Suprapubic skin (tissue), 4 donors: ENCODE data around the gene COPS4. TPM values are rescaled to one million over a fixed set of nuclear protein-coding genes. Genes with fewer than 3 reads are reported as not detected.
"Not testable (repeated sequence)": the region's sequence is repeated elsewhere in the genome, so short reads cannot be mapped to it uniquely, and the experiment has no call there.

Experiments
- DNase-seq, 2 donors: peaks; one replicate each; pipeline ENCODE4 v3.0.0-alpha.2; 2019; ENCODE audit warnings: low spot score in 2 of 2
- H3K27ac ChIP-seq: fragments of 200-600 bp; sonication (generic); one replicate; pipeline ENCODE4 v1.5.1; 2019
- H3K27me3 ChIP-seq: fragments of 200-600 bp; sonication (generic); one replicate; pipeline ENCODE4 v1.5.1; 2019
- H3K36me3 ChIP-seq: fragments of 200-600 bp; sonication (generic); one replicate; pipeline ENCODE4 v1.5.1; 2019
- H3K4me1 ChIP-seq: fragments of 200-600 bp; sonication (generic); one replicate; pipeline ENCODE4 v1.5.1; 2019
- H3K4me3 ChIP-seq: fragments of 200-600 bp; sonication (generic); one replicate; pipeline ENCODE4 v1.5.1; 2019; ENCODE audit warnings: mild to moderate bottlenecking
- H3K9me3 ChIP-seq: fragments of 200-600 bp; sonication (generic); one replicate; pipeline ENCODE4 v1.5.1; 2019
- CTCF ChIP-seq, 2 donors: fragments of 200-600 bp in 1 of 2; fragments of 450-650 bp in 1 of 2; sonication (generic) in 1 of 2; IDR thresholded peaks; one replicate each; pipeline ENCODE4 v1.5.1; 2016 to 2019; ENCODE audit warnings: antibody characterized with exemption in 2 of 2, mild to moderate bottlenecking in 1 of 2, moderate library complexity in 1 of 2
- EP300 ChIP-seq: sonication (generic); formaldehyde crosslinking; IDR thresholded peaks from one replicate; pipeline ENCODE4 v1.6.1; 2017; ENCODE audit warnings: antibody characterized with exemption
- POLR2A ChIP-seq, 2 donors: fragments of 450-650 bp; IDR thresholded peaks; one replicate each; pipeline ENCODE4 v1.6.1; 2017; ENCODE audit warnings: antibody characterized with exemption in 2 of 2, mild to moderate bottlenecking in 2 of 2, moderate library complexity in 2 of 2
- POLR2AphosphoS5 ChIP-seq, 3 donors: sonication (generic); formaldehyde crosslinking; IDR thresholded peaks; one replicate each; pipeline ENCODE4 v1.6.1; 2017; ENCODE audit warnings: antibody characterized with exemption in 3 of 3
- WGBS: methylation state at CpG from one replicate; pipeline ENCODE4 v1.1.5; 2018; 5-methylcytosine and 5-hydroxymethylcytosine counted together
- total RNA-seq, 4 donors: library from RNA; depleted of rRNA; stranded (reverse); fragments of >200 nt; gene quantifications; one replicate each; pipeline ENCODE4 v1.1.0, GENCODE V29; 2016

Gene COPS4
- total RNA-seq, 4 donors from 2014 or later = 36.3 to 59.5 (median 39.3) TPM

DNA sequence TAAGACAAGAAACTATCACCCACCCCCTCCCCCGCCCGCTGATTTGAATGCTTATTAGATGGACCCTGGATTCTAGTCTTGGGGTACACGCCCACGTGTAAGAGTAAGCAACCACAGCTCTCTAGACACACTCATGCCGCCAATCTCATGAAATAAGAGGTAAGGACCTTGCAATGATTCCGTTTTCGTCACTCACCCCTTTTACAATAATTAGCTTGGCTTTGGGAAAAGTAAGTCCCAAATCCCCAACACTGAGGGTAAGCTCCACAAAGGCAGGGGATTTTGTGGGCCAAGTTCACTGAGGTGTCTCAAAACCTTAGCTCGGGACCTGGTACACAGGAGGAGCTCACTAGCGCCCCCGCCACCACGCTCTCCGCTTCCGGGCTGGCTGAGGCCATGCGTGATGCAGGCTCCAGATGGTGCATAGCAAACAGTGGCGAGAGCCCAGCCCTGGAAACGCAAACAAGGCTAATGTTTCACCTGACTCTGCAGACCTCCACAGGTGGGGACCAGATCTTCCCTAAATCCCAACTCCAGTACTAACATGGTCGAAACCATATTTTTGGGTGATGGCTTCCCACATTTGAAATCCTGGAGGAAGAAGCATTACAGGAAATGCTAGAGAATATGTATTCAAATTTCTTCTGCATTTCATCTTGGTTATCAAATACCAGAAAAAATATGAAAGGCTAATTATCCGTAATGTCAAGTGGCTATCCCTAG, 75.4 kb downstream of the COPS4 start:
- no peaks in the 10 kb centered on the region for H3K27me3 ChIP-seq
- no peak overlapping the region for H3K27ac ChIP-seq
- TF ChIP-seq CTCF (IDR thresholded peaks at IDR 0.05) = peak in 1 of 2 donors; percentile 65
- TF ChIP-seq POLR2A (IDR thresholded peaks at IDR 0.05) = no peak
- H3K36me3 ChIP-seq = no peaks in the 10 kb centered on the region
- peaks cover 11% of the 10 kb centered on the region for H3K4me1 ChIP-seq
- H3K9me3 ChIP-seq = no peaks in the 10 kb centered on the region
- H3K4me3 ChIP-seq = peak overlapping the region; percentile 64
- peak; percentile 87 to 89 for DNase-seq
- WGBS = 5% methylated on average over 14 of the region's 18 CpGs

DNA sequence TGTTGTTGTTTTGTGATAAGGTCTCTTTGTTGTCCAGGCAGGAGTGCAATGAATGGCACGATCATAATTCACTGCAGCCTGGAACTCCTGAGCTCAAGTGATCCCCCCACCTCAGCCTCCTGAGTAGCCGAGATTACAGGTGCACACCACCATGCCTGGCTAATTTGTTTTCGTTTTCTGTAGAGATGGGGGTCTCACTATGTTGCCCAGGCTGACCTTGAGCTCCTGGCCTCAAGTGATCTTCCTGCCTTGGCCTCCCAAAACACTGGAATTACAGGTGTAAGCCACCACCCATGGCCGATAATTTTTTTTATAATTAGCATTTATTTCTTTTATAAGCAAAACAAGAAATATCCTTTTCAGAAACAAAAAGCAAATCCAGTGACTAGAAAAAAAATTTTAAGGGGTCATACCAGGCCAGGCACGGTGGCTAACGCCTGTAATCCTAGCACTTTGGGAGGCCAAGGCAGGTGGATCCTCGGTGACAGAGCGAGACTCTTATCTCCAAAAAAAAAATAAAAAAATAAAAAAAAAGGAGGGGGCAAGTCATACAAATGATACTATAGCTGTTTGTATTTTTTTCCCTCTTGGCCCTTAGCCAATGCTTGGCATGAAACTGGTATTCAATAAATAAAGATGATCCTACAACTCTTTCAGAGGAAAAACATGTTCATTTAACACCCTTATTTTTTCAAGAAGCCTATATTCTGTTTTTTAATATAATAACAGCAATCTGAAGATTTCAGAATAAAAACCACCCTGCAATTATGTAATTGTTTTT, 76.2 kb downstream of the COPS4 start:
- TF ChIP-seq POLR2AphosphoS5 (IDR thresholded peaks at IDR 0.05) (no peak), POLR2A (IDR thresholded peaks at IDR 0.05) (no peak), EP300 (no peak), CTCF (IDR thresholded peaks at IDR 0.05) (no peak)
- no peaks in the 10 kb centered on the region for H3K36me3 ChIP-seq
- no peak overlapping the region for H3K4me3 ChIP-seq
- H3K27ac ChIP-seq = no peak overlapping the region
- peaks cover 11% of the 10 kb centered on the region for H3K4me1 ChIP-seq
- WGBS = 77% methylated on average over 8 of the region's 8 CpGs
- H3K9me3 ChIP-seq = no peaks in the 10 kb centered on the region
- no peak for DNase-seq
- H3K27me3 ChIP-seq = no peaks in the 10 kb centered on the region

- H3K4me1 ChIP-seq = peaks cover 11% of the 10 kb centered on the region
- H3K27ac ChIP-seq, H3K4me3 ChIP-seq: not testable (repeated sequence)
These were observed 76.8 kb downstream of the COPS4 start for GRCh38 chr4:83111751-83112141.

DNA sequence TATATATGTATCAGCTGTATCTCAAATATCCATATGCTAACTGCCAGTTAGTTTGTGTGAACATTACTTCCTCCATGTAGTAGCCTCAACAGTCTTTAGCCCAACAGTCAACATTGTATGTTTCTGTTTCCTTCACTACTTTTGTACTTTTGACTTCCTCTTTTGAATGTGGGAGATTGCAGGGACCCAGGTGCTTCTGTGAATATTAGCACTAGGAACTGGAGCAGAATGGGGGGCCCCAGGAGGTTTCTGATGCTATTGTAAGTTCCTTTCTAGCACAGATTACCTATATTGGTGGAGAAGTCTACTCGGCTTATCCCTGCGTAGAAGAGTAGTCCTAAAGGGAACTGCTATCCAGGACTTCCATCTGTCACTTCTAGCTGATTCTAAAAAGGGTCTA, 77.2 kb downstream of the COPS4 start:
- no peak overlapping the region for H3K4me3 ChIP-seq
- no peak for DNase-seq

More at GRCh38 chr4:83111751-83112141, 76.8 kb downstream of the COPS4 start:
- H3K27me3 ChIP-seq, DNase-seq, H3K36me3 ChIP-seq, H3K9me3 ChIP-seq: not testable (repeated sequence)
- WGBS = 96% methylated on average over 7 of the region's 7 CpGs

GRCh38 chr4:83112678-83113428, 77.9 kb downstream of the COPS4 start:
- no peaks in the 10 kb centered on the region for H3K36me3 ChIP-seq
- TF ChIP-seq POLR2AphosphoS5 (IDR thresholded peaks at IDR 0.05) (no peak), EP300 (no peak), CTCF (IDR thresholded peaks at IDR 0.05) (no peak), POLR2A (IDR thresholded peaks at IDR 0.05) (no peak)
- peaks cover 11% of the 10 kb centered on the region for H3K4me1 ChIP-seq
- H3K27me3 ChIP-seq = no peaks in the 10 kb centered on the region
- no peak overlapping the region for H3K4me3 ChIP-seq
- H3K9me3 ChIP-seq = no peaks in the 10 kb centered on the region
- H3K27ac ChIP-seq = no peak overlapping the region
- 89% methylated on average over 16 of the region's 16 CpGs for WGBS
- DNase-seq = no peak

More for the DNA sequence above, 77.2 kb downstream of the COPS4 start:
- Histone ChIP-seq H3K27ac (no peak overlapping the region), H3K9me3 (no peaks in the 10 kb centered on the region), H3K27me3 (no peaks in the 10 kb centered on the region), H3K4me1 (peaks cover 11% of the 10 kb centered on the region), H3K36me3 (no peaks in the 10 kb centered on the region)
- no peak for TF ChIP-seq POLR2AphosphoS5 (IDR thresholded peaks at IDR 0.05)
- TF ChIP-seq EP300 = no peak
- TF ChIP-seq POLR2A (IDR thresholded peaks at IDR 0.05) = no peak
- no peak for TF ChIP-seq CTCF (IDR thresholded peaks at IDR 0.05)
- 78% methylated on average over 2 of the region's 2 CpGs for WGBS
